ENCODE data around the gene ANKRD33B.

Gene ANKRD33B

DNA sequence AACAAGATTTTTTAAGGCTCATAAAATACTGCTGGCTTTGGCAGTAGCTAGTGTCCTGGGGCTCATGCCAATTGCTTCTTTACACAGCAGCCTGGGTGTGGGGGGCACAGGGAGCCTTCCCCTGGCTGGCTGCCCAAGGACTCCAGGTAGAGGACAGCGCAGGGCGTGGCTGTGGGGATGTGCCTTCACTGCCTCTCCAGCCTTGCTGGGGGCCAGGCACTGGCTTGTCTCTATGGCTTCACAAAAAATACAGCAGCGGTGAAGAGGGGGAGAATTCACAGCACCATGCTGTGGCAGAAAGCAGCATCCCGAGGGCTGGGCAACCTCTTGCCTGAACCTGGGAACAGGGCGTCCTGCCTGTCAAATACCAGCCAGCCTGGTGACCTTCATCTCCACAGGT is 139.8 kb downstream of the ANKRD33B start:
- DNase-seq, result no peak

- no peak for DNase-seq
Measured at GRCh38 chr5:10704949-10705621, 141.2 kb downstream of the ANKRD33B start.

DNA sequence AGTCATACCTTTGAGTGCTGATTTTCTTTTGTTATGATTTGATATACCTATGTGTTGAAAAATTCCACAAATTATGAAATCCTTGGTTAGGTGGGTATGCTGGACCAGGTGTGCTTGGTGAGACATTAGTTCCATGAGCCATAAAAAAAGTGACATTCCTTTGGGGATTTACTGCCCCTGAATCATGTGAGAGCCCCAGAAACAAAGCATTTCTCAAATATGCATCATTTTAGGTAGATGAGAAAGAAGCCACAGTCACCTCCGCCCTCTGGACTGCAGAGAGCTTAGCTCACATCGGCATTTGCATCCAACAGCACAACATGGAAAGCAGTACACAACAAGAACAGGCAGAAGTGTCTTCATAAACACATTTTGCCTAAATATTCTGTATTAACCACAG is 141.9 kb downstream of the ANKRD33B start:
- no peak for DNase-seq

GRCh38 chr5:10706326-10706725 is 142.5 kb downstream of the ANKRD33B start:
- DNase-seq, result no peak
